Mesothelial cell of epicardium (in vitro differentiated cells): ENCODE results near the gene TMEM163. TPM values are rescaled to one million over a fixed set of nuclear protein-coding genes. Genes with fewer than 3 reads are reported as not detected.

Experiments
- DNase-seq, 2 experiments: peaks; one replicate each; pipeline ENCODE4 v3.0.0; 2021; ENCODE audit warnings: low spot score in 2 of 2; ENCODE audit not compliant: unreplicated experiment in 2 of 2
- H3K27ac Mint-ChIP-seq: 2 replicates; pipeline ENCODE4 v1.8.0; 2021; ENCODE audit warnings: mixed read lengths
- H3K27me3 Mint-ChIP-seq: 2 replicates; pipeline ENCODE4 v1.8.0; 2021; ENCODE audit warnings: low read depth, mixed read lengths
- H3K36me3 Mint-ChIP-seq: 2 replicates; pipeline ENCODE4 v1.8.0; 2021; ENCODE audit warnings: mixed read lengths
- H3K4me1 Mint-ChIP-seq: 2 replicates; pipeline ENCODE4 v1.8.0; 2021; ENCODE audit warnings: mixed read lengths
- H3K4me3 Mint-ChIP-seq: 2 replicates; pipeline ENCODE4 v1.8.0; 2021; ENCODE audit warnings: mild to moderate bottlenecking, moderate library complexity, mixed read lengths
- H3K9me3 Mint-ChIP-seq: 2 replicates; pipeline ENCODE4 v1.8.0; 2021; ENCODE audit warnings: mixed read lengths
- CTCF ChIP-seq: fragments of 200-600 bp; sonication (generic); IDR thresholded peaks from one replicate; pipeline ENCODE4 v1.5.0; 2021; ENCODE audit warnings: antibody characterized with exemption; ENCODE audit not compliant: unreplicated experiment
- total RNA-seq: library from RNA; stranded (reverse); gene quantifications from 3 replicates; pipeline ENCODE4 v1.2.1, GENCODE V29; 2021

TMEM163 gene
- total RNA-seq, 1 donor from 2014 or later, result 0.47 TPM

- H3K36me3 Mint-ChIP-seq, result peaks cover 19% of the 10 kb centered on the region
- H3K9me3 Mint-ChIP-seq, result no peaks in the 10 kb centered on the region
- no peaks in the 10 kb centered on the region for H3K27me3 Mint-ChIP-seq
- H3K4me1 Mint-ChIP-seq, result peaks cover 5% of the 10 kb centered on the region
- no peak for DNase-seq
- no peak overlapping the region for H3K4me3 Mint-ChIP-seq
- TF ChIP-seq CTCF, result no peak
- H3K27ac Mint-ChIP-seq, result no peak overlapping the region
Measured at GRCh38 chr2:134435505-134435904, 283.3 kb downstream of the TMEM163 start.

DNA sequence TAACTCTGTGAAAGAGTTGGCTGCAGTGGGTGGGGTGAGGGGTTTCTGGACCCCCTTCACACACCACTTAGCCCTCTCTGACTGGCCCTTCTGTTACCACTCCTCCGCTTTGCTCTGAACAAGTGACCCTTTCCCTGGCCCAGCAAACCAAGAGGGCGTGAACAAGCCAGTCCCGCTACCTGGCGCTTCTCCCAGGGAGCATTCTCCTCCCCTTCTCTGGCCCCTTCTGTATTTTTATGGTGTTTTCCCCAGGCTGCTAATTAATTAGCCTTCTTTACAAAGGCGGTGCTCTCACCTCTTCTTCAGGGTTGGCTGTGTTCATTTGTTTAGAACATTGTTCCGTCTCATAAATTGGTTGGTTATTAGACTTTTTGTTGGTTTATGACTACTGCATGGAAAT lies 284.8 kb downstream of the TMEM163 start:
- H3K27ac Mint-ChIP-seq, result no peak overlapping the region
- no peaks in the 10 kb centered on the region for H3K27me3 Mint-ChIP-seq
- no peak overlapping the region for H3K4me3 Mint-ChIP-seq
- H3K4me1 Mint-ChIP-seq, result peaks cover 5% of the 10 kb centered on the region
- no peaks in the 10 kb centered on the region for H3K9me3 Mint-ChIP-seq
- peaks cover 11% of the 10 kb centered on the region for H3K36me3 Mint-ChIP-seq
- DNase-seq, result no peak
- TF ChIP-seq CTCF, result no peak

DNA sequence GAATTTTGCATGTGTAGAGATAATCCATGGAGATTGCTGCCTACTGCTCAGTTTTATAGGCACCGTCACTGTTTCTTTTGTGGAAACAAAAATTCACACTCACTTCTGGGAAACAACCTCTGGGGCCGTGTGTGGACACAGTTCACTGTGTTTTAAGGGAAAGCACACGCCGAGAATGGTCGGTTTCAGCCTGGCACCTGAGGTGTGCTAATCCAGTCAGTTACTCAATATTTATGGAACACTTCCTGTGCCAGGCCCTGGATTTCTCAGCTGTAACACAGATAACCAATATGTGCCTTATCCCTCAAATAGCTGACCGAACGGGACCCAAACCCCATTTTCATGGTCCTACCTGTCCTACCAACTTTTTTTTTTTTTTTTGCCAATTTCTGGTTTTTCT lies 285.3 kb downstream of the TMEM163 start:
- Mint-ChIP-seq H3K27ac (no peak overlapping the region), H3K9me3 (no peaks in the 10 kb centered on the region), H3K36me3 (peaks cover 11% of the 10 kb centered on the region), H3K4me1 (peaks cover 5% of the 10 kb centered on the region), H3K4me3 (no peak overlapping the region), H3K27me3 (no peaks in the 10 kb centered on the region)
- DNase-seq, result no peak
- TF ChIP-seq CTCF, result no peak

GRCh38 chr2:134432435-134432883 lies 286.3 kb downstream of the TMEM163 start:
- peaks cover 11% of the 10 kb centered on the region for H3K36me3 Mint-ChIP-seq
- DNase-seq, result no peak
- no peak overlapping the region for H3K4me3 Mint-ChIP-seq
- peaks cover 5% of the 10 kb centered on the region for H3K4me1 Mint-ChIP-seq
- no peak for TF ChIP-seq CTCF
- no peaks in the 10 kb centered on the region for H3K27me3 Mint-ChIP-seq
- H3K27ac Mint-ChIP-seq, result no peak overlapping the region
- no peaks in the 10 kb centered on the region for H3K9me3 Mint-ChIP-seq

DNA sequence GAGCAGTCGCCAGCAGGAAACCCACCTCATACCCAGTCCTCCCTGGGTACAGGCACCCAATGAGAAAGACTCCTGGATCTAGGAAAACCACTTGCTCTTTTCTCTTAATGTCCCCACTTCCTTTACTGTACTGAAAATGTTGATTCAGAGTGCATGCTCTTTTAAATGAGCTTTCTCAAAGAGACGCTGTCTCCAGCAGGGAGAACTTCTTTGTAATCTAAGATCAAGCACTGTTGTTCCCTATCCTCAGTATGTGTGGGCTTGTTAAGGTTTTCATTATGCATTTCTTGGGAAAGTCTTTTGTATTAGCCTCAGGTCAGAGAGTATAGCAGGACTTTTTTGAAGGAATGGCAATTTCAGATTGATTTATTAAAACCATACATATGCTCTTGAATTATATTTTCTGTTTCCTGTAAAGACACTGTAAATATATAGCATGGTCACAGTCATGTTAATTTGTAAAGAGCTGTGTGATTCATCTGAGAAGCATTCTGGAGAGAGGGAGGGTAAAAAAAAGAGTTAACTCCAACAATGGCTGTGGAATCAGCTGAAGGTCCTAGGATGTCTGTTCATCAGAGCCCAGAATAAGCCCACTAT lies 286.9 kb downstream of the TMEM163 start:
- no peak for DNase-seq
- peaks cover 11% of the 10 kb centered on the region for H3K36me3 Mint-ChIP-seq
- no peaks in the 10 kb centered on the region for H3K9me3 Mint-ChIP-seq
- no peaks in the 10 kb centered on the region for H3K27me3 Mint-ChIP-seq
- H3K4me3 Mint-ChIP-seq, result no peak overlapping the region
- TF ChIP-seq CTCF, result no peak
- no peak overlapping the region for H3K27ac Mint-ChIP-seq
- H3K4me1 Mint-ChIP-seq, result peaks cover 5% of the 10 kb centered on the region

DNA sequence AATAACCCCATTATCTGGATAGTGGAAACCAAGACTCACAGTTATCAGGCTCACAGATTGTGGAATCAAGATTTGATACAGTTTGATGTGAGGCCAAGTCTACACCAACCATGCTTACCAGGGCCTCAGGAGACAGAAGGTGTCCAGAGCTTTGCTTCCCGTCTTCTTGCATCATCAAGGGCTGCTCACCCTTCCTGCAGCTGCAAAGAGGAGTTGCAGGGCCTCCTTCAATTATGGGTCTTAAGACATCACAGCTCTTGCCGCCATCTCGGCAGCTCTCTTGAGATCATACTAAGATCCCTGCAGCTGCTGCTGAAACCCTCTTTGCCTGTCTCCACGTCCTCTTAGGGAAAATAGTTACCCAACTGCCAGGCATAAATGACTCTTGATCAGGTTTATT lies 288.9 kb downstream of the TMEM163 start:
- Mint-ChIP-seq H3K4me1 (peaks cover 5% of the 10 kb centered on the region), H3K9me3 (no peaks in the 10 kb centered on the region), H3K27me3 (no peaks in the 10 kb centered on the region), H3K27ac (no peak overlapping the region), H3K36me3 (peaks cover 3% of the 10 kb centered on the region), H3K4me3 (no peak overlapping the region)
- TF ChIP-seq CTCF, result no peak
- no peak for DNase-seq
